Activated CD4-positive, alpha-beta T cell treated with anti-CD3 and anti-CD28 coated beads, Interleukin-2, Interleukin-6, amounts not matched to agents 100 ng/mL and 50 ng/mL, durations not matched to agents 16 hours and 8 hours (primary cell): ENCODE results near the gene NR2C2.
A peak's percentile ranks its signal among the peaks of the same experiment; 100 is the strongest.

ENCODE experiments used
- DNase-seq: peaks from one replicate; pipeline ENCODE4 v3.0.0-alpha.2; 2020

Gene NR2C2

GRCh38 chr3:15032650-15033049, 85.3 kb downstream of the NR2C2 start:
- DNase-seq = no peak

DNA sequence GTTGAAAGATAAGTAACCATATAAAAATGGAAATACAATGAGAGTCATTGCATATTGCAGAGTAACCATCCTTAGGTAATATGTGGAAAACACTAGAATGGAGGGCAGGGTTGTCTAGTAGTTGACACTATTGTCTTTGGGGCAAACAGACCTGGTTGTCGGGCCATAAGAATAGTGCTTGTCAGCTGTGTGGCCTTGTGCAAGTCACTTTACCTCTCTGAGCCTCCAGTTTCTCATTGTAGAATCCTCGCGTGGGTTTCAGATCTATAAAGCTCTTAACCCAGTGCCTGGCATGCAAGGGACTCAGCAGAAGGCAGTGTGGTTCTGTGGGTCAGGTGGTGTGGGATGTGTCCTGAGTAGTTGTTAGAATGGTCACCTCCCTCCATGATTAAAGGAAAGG, 85.7 kb downstream of the NR2C2 start:
- no peak for DNase-seq

DNA sequence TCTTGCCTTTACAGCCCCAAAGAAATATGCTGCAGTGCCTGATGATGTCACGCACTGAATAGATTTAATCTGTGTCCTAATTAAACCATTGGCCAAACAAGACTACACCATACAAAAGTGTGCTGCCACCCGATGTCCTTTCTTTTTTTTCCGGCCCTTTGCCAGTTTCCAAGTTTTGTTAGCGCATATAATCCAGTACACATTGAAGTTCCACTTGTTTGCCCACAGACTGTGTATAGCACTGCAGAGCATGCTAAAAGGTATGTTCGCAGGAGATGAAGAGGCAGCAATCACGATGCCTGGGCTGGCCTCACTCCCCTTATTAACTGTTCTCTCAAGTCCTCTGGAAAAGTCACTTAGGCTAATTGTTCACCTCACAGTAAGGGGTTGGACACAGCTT, 90.9 kb downstream of the NR2C2 start:
- DNase-seq = no peak

DNA sequence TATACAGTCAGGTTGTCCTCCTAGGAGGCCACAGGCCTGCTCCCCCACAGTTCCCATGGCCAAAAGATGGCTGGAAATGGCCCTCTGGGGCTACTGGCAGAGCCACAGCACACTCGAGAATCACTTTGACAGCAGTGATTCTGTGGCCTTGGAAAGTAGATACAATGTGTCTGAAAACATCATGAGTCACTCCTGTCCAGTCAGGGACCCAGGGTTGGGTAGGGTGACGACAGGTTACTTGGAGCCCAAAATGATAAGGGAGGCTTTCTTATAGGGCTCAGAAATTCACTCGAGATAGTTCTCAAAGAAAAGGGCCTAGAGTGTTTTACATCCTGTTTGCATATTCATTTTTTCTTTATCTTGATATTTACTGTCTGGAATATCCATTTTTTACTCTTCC, 93.5 kb downstream of the NR2C2 start:
- DNase-seq = no peak

DNA sequence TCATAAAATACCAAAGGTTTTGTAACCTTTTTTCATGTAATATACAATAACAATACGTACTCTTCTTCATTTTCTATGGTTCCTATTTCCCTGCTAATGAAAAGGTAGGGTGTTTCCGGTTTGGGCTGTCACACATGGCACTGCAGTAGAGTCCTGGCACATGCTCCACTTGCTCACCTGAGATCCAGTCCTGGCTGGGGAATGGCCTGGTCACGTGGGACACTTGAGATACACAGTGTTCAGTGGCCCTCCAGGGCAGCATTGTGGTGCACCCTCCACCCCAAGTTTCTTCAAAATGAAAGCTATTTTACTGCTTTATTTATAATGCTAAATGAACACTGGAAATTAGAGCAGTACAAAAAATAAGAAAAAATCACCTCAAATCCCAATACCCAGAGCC, 94.6 kb downstream of the NR2C2 start:
- no peak for DNase-seq

- no peak for DNase-seq
Measured at GRCh38 chr3:15042936-15043335, 95.6 kb downstream of the NR2C2 start.

DNA sequence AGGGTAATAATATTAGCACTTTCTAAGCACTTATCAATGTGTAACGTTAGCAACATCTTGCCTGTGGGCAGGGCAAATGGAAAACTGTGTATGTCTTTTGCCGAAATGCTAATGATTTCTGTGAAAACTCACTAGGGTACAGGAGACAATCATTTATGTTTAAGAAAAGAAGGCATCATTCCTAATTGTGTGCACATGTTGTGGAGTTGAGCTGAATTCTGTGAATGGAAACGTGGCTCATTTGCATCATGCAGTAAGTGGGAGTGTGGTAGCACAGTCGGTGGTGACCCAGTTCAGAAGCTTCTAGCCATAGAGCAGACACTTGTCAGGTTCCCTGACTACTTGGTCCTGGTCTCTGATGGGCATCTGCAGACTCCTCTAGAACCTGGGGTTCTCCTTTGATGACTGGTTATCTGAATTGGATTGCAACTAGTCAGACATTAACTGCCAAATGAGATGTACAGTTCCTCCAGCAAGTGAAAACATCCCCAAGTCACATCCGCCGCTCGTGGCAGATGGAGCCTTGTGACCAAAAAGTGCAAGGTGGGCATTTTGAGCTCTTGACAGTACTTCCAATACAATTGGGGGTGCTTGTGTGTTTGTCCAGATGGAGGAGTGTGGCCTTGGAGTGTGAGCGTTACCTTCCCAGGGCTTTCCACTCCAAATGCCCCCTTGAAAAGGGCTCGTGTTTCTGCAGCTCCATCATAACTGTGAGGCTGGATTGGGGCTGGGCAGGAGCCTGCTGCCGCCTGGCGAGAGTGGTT, 96.2 kb downstream of the NR2C2 start:
- DNase-seq = no peak

GRCh38 chr3:15044326-15044725, 96.9 kb downstream of the NR2C2 start:
- DNase-seq = no peak

GRCh38 chr3:15045667-15046066, 98.3 kb downstream of the NR2C2 start:
- no peak for DNase-seq

- no peak for DNase-seq
Measured at GRCh38 chr3:15049584-15049983, 102.2 kb downstream of the NR2C2 start.

DNA sequence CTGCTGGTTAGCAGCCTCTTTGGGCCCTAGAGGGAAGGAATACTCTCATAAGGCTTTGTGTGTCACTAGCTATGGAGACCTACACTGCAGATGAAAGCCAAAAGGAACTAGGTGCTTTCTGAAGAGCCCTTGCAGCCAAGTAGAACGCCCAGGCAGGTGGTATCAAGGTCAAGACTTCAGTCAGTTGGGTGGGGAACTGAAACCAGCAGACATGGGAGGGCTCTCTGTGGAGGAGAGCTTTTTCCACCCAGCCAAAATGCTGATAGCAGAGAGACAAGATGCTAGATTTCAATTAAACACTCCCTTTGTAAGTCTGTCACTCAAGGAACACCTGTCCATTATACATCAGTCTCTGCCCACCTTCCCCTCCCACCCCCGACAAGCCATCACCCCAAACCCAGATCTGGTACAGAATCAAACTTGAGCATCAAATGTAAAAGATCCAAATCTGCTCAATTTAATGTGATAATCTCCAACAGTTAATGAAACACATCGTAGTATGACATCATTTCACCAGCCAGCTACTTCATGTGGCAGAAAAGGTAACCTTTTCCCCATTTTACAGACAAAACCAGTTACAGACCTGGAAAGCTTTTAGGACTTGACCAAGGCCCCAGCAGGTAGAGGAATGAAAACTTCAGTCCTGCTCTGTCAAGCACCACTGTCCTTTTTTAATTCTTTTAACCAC, 103.2 kb downstream of the NR2C2 start:
- no peak for DNase-seq

DNA sequence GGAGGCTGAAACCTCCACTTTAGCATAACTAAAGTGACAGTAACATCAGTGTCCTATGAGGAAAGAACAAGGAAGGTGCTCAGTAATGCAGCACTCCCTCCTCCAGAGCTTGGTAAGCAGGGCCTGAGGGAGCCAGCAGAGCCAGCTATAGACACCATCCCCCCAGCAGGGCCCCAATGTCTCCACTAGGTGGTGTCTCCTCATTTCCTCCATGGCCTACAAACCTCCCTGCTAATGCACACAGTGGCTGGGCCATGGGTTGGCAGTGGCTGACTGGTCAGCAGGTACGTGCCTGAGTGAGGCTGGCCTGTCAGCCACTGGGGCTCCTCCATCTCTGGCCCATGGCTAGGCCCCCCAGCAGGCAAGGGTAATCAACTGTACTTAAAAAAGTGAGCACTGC, 104.1 kb downstream of the NR2C2 start:
- peak; percentile 66 for DNase-seq

- DNase-seq = no peak
Measured at GRCh38 chr3:15052335-15053242, 105.2 kb downstream of the NR2C2 start.

- DNase-seq = no peak
Measured at GRCh38 chr3:15053541-15053940, 106.2 kb downstream of the NR2C2 start.

DNA sequence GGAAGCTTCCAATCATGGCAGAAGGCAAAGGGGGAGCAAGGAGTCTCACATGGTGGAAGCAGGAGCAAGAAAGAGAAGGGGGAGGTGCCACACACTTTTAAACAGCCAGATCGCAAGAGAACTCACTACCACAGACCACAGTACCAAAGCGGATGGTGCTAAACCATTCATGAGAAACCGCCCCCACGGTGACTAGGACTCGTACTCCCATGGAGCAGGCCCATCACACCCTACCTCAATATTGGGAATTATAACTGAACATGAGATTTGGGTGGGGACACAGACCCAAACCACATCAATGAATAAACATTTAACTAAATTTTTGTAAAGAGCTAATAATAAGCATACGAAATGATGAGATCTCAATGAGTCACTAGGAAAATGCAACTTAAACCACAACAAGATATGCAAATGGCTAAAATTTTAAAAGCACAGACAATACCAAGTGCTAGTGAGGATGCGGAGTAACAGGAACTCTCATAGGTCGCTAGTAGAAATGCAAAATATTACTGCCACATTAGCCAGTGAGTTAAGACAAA, 107.7 kb downstream of the NR2C2 start:
- peak; percentile 68 for DNase-seq

GRCh38 chr3:15056676-15057404, 109.5 kb downstream of the NR2C2 start:
- DNase-seq = no peak

- DNase-seq = no peak
Measured at GRCh38 chr3:15060029-15060428, 112.6 kb downstream of the NR2C2 start.

GRCh38 chr3:15063238-15063637, 115.9 kb downstream of the NR2C2 start:
- no peak for DNase-seq

GRCh38 chr3:15063656-15064286, 116.4 kb downstream of the NR2C2 start:
- DNase-seq = no peak

- peak; percentile 37 for DNase-seq
Measured at GRCh38 chr3:15064299-15064834, 117.0 kb downstream of the NR2C2 start.

DNA sequence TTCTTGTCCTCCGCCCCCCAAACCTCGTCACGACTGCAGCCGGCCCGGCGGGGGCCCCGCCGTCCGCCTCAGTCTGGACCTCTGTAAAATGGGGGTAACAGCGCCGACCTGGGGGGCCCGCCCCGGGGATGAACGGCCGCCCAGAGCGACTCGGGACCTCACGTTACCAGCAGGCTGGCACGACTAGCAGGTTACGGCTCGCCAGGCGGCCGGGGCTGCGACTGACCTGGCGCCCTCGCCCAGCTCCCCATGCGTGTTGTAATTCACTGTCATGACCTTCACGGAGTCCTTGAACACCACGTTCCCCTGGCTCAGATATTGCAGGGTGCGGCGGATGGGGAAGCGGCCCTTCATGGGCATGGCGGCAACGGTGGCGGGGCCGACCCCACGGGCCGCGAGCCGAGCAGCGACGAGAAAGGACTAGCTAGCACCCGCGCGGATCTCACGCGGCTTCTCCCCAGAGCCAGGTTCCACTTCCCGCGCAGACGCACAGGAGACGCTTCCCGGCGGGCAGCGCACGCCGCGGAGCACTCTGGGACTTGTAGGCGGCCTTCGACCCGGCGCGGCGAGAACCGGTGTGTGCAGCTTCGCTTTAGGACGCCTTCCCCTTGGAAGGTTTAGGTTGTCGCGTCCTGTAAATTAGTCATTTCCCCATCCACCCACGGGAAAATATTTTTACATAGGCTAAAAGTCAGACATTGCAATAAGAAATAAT, 117.6 kb downstream of the NR2C2 start, which contains the start of gene MRPS25:
MRPS25 (minus strand) TSS at position 481 of the 715 bp plus-strand sequence; CDS start at position 360, 121 bp downstream.
- DNase-seq = peak; percentile 94
